Jurkat, Clone E6-1 (cell line): Measurements from ENCODE around the gene FABP6. TPM values are rescaled to one million over a fixed set of nuclear protein-coding genes. Genes with fewer than 3 reads are reported as not detected.
"Not testable (repeated sequence)": the region's sequence is repeated elsewhere in the genome, so short reads cannot be mapped to it uniquely, and the experiment has no call there.

Source experiments
- DNase-seq: peaks from one replicate; pipeline ENCODE4 v3.0.0-alpha.2; 2011; ENCODE audit warnings: low read depth, low spot score
- H3K4me3 ChIP-seq: 2 replicates; pipeline ENCODE4 v1.5.1; 2011; ENCODE audit warnings: mild to moderate bottlenecking, low read length, control low read depth, moderate library complexity
- polyA plus RNA-seq: library from polyadenylated mRNA; unstranded; fragments of >200 nt; gene quantifications from one replicate; pipeline ENCODE4 v1.2.1, GENCODE V29; 2012; ENCODE audit warnings: missing spikeins; ENCODE audit not compliant: insufficient read length, insufficient read depth

FABP6 gene, protein sequence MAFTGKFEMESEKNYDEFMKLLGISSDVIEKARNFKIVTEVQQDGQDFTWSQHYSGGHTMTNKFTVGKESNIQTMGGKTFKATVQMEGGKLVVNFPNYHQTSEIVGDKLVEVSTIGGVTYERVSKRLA
- 3.6 TPM for polyA plus RNA-seq

DNA sequence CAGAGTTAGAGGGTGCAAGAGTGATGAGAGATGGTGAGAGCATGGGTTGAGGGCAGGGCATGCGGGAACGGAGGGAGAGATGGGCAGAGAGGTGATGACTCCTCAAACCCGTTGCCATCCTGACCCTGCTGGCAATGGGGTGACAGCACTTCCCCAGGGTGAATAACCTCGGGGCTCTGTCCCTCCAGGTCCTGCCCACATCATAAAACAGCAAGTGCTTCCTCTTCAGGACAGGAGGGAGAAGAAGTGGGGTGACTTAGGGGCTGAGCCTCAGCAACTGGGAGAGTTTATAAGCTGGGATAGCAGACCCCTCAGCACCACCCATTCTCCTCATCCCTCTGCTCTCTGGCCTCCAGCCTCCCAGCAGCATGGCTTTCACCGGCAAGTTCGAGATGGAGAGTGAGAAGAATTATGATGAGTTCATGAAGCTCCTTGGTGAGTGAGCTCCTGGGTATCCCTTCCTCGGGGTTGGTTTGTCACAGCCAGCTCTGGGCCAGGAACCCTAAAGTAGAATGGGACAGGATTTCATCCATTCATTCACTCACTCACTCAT is at the start of gene FABP6:
TSS of gene FABP6 (plus strand) at position 317 of the 553 bp plus-strand sequence. CDS start at position 369, 52 bp downstream.
- no peak within 1 kb of the TSS for H3K4me3 ChIP-seq
- no peak for DNase-seq

DNA sequence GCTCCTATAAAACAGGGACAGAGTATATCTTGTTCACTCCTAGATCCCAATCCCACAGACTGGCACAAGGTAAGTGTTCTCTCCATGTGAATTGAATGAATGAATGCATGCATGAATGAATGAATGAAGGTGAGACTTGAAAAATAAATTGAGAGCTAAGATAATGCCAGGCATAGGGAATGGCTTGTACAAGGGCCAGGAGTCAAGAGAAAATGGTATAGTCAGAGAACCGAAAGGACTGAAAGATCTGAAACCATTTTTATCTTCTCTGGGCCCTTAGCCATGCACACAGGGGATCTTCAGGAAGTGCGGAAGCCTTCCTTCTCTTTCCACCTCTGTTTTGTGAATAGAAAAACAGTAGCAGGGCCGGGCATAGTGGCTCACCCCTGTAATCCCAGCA is 48.4 kb upstream of the FABP6 start:
- no peak for DNase-seq
- H3K4me3 ChIP-seq, result no peak overlapping the region

DNA sequence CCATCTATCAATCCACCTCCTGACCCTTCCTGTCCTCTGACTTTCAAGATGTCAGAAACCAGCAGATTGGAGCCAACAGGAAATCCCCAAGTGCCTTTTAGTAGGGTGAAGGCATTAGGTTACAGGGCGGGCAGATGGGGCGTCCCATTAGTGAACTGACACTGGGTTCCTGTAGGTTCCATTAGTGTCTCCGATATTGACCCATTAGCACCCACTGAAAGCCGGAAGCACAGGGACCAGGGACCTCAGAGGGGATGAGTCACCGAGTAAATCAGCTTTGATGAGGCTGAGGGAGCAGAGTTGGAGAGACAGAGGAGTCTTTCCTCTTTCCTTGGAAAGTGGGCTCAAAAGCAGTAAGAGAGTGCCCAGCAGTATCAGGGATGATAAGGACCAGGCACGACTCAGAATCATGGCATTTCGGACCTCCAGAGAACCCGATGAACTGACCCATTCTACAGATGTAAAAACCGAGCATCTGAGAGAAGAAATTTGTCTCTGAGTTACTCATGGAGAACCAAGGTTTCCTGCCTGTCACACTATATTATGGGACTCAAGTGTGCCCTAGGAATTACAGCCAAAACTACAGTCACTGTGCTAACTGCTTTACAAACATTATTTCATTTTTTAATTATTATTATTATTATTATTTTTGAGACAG is 47.2 kb upstream of the FABP6 start:
- no peak for DNase-seq
- no peak overlapping the region for H3K4me3 ChIP-seq

DNA sequence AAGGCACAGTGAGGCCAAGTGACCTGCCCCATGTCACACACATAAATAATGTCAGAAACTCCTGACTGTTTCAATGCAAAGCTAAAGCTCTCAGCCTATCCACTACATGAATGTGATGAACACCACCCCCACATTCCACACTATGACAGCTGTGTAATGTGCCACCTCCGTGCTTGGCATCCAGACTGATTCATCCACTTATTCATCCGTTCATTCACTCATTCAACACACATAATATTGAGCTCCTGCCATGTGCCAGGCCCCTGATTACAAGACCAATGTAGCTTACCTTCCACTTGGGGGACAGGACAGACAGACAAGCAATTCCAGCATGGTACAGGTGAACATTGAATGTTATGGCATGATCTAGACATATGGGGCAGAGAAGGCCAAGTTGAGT is 46.2 kb upstream of the FABP6 start:
- no peak for DNase-seq

DNA sequence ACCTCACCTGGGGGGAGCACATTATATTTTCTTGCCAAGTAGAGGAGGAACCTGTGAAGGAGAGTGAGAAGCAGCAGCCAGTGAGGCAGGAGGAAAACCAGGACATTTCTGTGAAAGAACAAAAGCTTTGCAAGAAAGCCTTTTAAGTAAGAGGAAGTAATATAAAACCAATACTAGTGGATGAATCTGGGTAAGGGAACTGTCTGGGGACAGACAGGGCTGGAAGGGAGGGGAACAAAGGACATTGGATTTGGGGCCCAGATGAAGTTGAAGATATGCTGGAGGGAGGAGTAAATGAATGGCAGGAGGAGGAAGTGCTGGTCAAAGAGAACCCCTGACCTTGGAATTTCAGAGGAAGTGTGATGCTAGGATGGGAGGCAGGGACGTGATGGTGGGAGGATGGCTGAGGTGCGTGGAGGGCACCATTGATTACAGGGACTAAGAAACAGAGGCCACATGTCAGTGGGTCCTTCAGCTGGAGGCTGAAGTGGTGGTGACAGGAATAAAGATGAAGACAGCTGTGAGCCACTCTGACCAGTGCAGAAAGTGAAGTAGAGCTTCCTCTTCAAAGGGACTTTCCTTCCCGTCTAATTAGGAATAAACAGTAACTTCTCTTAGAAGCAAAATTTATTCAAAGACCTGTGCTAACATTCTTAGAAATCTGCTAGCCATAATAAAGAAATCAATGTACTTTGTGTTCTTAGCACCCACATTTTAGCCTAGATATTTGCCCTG is 43.5 kb upstream of the FABP6 start:
- no peak for DNase-seq
- no peak overlapping the region for H3K4me3 ChIP-seq

More for the DNA sequence above, 46.2 kb upstream of the FABP6 start:
- no peak overlapping the region for H3K4me3 ChIP-seq

DNA sequence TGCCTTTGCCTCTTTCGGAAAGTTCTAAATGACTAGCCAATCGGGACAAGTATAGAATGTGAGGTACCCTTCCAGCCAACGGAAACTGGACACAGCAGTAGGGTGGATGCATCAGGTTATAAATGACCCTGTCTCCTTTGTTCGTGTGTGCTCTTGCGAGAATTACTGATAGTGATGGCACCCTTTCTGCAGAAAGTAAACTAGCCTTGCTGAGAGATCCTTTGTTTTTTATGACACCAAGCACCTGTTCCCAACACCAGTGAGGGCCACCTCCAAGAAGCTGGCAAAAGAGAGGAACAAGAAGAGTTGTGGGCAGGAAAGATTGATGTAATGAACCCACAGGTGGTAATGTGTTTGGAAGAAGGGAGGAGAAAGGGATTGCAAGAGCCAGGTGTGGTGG is 42.8 kb upstream of the FABP6 start:
- no peak overlapping the region for H3K4me3 ChIP-seq
- DNase-seq, result no peak

DNA sequence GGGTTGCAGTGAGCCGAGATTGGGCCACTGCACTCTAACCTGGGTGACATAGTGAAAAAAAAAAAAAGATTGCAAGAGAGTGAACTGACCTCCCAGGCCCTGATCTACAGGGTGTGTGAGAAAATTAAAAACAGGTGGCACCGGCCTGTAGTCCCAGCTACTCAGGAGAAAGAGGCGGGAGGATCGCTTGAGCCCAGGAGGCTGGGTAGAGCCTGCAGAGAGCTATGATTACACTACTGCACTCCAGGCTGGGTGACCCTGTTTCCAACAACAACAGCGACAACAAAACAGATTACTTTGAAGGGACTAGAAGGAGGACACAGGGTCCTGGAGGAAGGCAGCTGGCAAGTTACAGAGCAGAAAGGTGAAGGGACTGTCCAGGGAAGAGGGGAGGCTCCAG is 42.2 kb upstream of the FABP6 start:
- DNase-seq, result no peak
- no peak overlapping the region for H3K4me3 ChIP-seq

DNA sequence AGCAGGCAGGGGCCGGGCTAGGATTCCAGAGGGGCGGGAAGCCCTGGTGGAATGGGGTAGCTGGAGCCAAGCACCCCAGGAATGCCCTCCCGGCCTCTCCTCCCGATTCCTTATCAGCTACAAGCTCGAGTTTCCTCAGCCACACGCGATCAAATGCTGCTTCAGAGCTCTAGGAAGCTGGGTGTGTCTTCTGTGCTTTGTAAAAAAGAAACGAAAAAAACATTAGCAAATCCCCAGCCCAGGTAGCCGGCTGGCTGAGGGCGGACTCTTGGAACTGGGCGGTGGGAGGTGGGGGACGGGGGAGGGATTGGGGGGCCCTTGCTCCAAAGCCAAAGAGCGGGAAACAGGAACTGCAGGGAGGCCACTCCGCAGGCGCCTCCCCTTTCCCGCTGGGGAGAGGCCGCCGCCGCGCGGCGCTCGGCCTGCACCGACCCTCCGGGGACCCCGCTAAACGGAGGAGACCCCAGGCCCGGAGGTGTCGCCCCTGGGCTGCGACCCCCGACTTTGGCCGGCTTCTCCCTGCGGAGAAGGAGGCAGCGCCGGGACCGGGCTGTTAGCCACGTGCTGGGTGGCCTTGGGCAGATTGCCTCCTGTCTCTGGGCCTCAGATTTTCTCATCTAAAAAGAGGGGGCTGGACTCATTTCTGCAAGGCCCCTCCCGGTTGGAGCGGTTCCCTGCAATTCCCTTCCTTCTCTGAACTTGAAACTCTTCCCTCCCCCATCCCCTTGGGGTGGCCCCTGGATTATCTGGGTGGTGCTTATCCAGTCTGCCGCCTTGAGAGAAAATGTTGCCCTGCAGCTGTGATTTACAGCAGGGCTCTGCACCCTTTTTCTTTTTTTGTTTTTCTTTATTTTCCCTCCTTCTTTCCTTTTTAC is 40.9 kb upstream of the FABP6 start:
- DNase-seq, result no peak
- H3K4me3 ChIP-seq, result no peak overlapping the region

DNA sequence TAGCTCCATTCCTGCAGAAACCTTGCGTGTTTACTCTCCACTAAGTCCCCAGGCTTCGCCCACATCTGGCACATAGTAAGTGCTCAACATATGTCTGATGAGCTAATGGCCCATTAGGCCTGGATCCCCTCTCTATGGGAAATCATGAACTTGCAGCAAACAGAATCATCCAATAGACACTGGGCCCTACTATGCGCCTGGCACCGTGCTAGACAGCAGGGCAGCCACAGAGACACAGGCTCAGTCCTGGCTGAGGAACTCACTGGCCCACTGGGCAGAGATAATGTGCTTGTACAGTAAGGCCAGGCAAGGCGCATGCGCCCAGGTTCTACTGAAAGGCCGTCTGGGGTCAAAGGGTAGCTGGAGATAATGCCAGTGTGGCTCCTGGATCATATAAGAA is 36.9 kb upstream of the FABP6 start:
- DNase-seq, result no peak
- H3K4me3 ChIP-seq, result no peak overlapping the region

DNA sequence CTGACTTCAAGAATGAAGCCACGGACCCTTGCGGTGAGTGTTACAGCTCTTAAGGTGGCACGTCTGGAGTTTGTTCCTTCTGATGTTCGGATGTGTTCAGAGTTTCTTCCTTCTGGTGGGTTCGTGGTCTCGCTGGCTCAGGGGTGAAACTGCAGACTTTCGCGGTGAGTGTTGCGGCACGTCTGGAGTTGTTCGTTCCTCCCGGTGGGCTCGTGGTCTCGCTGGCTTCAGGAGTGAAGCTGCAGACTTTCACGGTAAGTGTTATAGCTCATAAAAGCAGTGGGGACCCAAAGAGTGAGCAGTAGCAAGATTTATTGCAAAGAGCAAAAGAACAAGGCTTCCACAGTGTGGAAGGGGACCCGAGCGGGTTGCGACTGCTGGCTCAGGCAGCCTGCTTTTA is 36.2 kb upstream of the FABP6 start:
- H3K4me3 ChIP-seq, DNase-seq: not testable (repeated sequence)

DNA sequence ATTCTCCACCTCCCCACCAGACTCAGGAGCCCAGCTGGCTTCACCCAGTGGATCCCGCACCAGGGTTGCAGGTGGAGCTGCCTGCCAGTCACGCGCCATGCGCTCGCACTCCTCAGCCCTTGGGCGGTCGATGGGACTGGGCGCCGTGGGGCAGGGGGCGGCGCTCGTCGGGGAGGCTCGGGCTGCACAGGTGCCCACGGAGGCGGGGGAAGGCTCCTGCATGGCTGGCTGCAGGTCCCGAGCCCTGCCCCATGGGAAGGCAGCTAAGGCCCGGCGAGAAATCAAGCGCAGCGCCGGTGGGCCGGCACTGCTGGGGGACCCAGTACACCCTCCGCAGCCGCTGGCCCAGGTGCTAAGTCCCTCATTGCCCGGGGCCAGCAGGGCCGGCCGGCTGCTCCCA is 35.5 kb upstream of the FABP6 start:
- H3K4me3 ChIP-seq, DNase-seq: not testable (repeated sequence)

DNA sequence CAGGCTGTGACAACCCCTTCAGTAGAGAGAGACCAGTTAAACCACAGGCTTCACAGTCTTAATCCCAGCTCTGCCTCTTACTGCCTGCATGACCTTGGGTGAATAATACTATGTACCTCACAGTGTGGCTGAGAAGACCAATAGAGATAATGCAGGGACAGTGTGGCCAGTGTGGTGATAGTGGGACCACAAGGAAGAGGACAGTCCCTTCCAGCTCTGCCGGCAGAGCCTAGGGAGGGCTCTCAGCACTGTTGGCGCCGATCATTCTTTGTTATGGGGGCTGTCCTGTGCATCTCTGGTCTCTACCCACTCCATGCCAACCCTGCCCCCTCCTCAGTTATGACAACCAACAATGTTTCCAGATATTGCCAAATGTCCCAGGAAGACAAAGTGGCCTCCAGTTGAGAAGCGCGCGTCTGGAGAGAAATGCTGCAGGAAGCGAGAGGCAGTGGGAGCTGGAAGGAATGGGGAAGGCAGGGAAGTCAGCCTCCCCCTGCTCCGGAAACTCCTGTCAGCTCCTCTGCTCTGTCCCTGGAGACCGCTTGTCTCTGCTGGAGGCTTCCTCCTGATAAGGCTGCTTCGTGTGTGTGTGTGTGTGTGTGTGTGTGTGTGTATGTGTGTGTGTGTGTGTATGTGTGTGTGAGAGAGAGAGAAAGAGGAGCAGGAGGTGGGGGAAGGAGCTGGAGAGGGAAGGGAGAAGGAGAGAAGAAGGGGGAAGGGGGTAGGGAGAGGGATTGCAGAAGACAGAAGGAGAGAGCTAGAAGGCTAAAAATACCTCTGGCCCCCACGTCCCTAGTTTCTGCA is 31.8 kb upstream of the FABP6 start:
- DNase-seq, result no peak
- H3K4me3 ChIP-seq, result no peak overlapping the region

DNA sequence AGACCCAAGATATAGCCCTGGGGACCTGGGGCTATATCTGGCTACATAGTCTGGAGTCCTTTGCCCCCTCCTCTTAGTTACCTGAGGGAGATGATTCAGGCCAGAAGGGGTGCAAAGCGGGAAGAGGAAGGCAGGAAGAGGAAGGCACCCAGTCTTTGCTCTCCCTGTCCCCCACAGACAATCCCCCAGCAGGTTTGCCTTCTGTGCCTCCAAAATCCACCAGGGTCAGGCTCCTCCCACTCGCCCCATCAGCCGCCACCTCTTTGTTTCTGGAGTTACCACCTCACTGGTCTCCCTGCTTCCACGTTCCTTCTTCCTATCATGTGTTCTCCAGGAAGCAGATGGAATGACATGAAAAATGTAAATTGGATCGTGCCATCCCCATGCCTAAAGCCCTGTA is 31.2 kb upstream of the FABP6 start:
- no peak for DNase-seq
- no peak overlapping the region for H3K4me3 ChIP-seq

DNA sequence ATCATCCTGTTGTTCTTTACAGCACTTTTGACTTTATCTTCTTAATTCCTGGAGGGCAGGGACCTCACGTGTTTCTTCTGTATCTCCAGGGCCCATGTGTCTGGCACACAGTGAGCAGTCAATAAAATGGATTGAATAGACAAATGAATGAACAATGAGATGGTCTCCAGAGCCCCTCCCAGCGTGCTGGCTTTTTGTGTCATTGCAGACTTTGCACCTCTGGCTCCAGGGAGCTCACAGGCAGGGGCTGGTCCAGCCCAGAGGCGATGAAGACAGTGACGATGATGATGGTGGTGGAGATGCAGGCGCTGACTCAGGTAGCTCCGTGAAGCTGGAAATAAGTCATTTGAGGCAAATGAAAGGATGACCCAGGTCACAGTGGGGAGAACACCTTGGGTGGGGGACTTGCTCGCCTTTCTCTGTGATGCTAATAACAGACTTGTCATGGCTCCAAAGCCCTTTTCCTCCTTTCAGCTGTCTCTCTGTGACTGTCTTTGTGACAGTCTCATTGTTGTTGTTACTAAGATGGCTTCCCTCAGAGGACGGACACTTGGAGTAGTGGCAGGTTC is 30.4 kb upstream of the FABP6 start:
- no peak overlapping the region for H3K4me3 ChIP-seq
- DNase-seq, result no peak

DNA sequence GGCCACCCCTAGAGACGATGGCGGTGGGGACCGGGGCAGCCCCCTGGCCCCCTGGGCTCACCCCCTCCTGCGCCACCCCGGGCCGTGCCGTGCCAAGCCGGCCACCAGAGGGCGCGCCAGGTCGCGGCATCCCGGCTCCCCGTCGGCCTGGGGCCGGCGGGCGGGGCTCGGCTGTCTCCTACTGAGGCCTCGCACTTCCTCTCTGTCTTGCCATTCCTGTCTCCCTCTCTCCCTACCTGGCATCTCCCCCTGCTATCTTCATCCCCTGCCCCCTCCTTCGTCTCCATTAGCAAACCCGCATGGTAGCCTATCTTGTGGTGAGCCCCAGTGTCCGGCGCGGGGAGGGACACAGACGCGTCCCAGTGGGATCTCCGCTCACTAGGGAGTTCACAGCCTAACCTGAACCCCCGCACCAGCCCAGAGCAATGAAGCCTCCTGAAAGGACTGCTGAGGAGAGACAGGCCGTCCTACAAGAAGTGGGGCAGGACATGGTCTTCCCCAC is 29.8 kb upstream of the FABP6 start:
- peak; percentile 16 for DNase-seq
- H3K4me3 ChIP-seq, result no peak overlapping the region

DNA sequence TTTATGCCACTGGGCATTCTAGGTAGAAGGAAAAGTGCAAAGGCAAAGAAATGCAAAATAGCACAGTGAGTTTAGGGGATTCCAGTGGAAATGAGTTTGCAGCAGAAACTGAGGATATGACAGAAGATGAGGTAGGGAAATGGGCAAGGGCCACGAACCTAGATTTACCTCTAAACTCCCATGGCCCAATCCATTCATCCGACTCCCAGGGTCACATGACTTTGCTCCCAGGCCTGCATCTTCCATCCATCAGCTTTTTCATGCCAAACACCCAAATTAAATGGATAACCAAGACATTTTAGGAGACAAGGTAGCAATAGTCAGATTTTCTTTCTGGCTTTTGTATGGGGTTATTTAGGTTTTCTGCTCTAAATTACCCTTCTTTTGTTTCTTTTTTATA is 22.2 kb upstream of the FABP6 start:
- DNase-seq, result no peak
- no peak overlapping the region for H3K4me3 ChIP-seq

DNA sequence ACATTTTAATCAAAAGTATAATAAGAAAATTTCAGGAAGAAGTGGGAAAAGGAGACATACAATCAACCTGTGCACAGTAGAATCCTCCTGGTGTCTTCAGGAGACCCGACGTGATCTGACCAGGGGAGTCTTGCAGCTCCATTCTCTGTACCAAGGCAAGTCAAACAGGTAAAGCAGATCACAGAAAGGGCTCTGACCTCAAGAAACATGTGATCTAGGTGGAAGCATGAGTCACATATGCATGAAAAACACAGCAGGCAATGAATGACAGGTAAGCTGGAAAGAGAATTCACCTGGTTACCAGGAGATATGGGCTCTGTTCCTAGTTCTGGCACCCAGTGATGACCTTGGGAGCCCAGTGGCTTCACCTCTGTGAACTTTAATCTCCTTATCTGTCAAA is 19.4 kb upstream of the FABP6 start:
- no peak for DNase-seq
- no peak overlapping the region for H3K4me3 ChIP-seq

DNA sequence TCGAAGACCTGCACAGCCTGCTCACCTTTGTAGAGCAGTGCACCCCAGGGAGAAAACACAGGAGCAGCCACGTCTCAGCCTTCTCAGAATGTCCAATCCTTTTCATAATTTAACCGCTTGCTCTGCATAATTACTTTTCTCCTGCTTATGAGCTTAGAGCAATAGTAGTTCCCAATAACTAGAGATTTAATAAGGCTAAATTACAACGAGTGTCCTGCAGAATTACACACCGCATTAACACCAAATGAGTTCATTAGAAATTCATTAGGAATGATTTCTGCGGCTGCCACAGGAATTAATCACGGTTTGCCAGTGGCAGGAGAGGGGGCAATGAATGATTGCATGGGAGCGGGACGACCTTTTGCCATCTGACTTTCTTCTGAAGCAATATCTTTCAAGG is 18.7 kb upstream of the FABP6 start:
- no peak for DNase-seq
- no peak overlapping the region for H3K4me3 ChIP-seq
